Thoracic aorta endothelial cell (primary cell): Measurements from ENCODE around the gene ZNF212. TPM values are rescaled to one million over a fixed set of nuclear protein-coding genes. Genes with fewer than 3 reads are reported as not detected.

Experiments
- small RNA-seq: library from RNA; depleted of rRNA; stranded (forward); fragments of <200 nt; gene quantifications from one replicate; pipeline ENCODE3, GENCODE V24; 2012
- total RNA-seq: library from RNA; depleted of rRNA; stranded (reverse); fragments of >200 nt; gene quantifications from 2 replicates; pipeline ENCODE4 v1.2.3, GENCODE V29; 2012

Gene ZNF212
- 5.9 and 6.0 TPM in 2 replicates for total RNA-seq

DNA sequence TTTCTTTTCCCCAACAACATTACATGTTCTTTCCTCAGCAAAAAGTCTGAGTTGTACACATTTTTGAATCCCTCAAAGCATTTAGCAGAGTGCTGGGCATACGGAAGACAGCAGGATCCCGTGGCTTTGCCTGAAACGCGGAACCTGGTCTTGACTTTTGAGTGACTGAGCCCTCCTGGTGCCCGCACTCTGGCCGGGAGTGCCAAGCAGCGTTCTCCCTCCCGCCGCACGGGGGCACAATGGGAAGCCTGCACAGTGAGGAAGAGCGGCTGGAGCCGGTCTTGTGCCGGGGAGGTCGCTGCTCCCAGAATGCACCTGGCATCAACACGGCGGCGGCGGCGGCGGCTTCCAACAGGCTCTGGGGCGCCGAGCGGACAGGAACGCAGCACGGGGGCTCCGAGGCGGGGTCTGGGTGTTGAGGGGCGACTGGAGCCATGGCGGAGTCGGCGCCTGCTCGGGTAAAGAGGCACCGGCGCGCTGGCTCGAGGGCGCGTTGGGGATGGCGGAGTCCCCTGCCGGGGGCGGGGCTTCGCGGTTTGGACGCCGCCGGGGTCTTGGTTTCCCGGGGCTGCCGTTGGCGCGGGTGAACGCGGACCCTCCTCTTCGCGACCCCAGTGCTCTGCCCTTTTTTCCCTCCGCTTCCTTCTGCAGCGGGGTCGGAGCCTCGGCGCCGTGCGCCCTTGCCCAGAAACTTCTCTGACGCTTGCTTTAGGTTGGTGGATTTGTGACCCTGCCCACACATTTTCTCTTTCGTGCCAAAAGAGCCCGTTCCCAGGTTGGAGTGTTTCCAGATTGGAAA is at the start of gene ZNF212:
ZNF212 (plus strand) TSS at position 307 of the 799 bp plus-strand sequence; CDS start at position 435, 128 bp downstream.

DNA sequence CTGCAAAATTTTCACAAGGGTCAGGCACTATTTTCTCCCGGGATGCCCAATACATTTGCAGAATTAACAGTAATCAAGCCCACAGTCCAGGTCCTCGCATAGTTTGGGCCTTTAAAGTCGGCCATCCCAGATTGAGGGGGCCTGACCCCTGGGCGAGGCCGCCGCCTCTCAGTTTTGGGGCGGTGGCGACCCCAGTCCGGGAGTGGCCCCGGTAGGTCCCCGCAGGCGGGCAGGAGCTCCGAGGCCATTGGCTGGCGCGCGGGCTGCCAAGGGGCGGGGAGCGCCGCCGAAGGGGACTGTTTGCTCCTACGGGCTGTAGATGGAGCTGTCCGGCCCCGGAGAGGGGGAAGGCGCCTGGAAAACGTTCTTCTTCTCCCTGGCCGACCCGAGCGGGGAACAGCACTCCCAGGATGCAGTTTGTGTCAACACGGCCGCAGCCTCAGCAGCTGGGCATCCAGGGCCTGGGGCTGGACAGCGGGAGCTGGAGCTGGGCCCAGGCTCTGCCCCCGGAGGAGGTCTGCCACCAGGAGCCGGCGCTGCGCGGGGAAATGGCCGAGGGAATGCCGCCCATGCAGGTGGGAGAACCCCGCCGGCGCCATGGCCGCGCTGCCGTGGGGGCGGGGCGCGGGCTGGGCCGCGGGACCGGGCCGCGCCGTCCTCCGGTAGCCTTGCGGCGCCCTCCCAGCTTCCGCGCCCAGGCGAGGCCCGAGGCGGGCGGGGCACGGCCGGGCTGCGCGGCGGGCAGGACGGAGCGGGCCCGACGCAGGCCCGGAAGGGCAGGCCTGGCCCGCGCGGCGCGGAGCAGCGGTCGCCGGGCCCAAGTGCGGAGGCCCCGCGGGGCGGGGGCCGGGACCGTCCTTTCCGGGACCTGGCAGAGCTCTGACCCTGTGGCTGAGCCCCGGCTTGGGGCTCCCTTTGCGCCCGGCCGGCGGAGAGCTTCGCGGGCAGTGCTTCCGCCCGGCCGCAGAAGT is 44.0 kb upstream of the ZNF212 start, which contains the start of gene ZNF282:
ZNF282 (plus strand) TSS at position 367 of the 971 bp plus-strand sequence; CDS start at position 411, 44 bp downstream.

DNA sequence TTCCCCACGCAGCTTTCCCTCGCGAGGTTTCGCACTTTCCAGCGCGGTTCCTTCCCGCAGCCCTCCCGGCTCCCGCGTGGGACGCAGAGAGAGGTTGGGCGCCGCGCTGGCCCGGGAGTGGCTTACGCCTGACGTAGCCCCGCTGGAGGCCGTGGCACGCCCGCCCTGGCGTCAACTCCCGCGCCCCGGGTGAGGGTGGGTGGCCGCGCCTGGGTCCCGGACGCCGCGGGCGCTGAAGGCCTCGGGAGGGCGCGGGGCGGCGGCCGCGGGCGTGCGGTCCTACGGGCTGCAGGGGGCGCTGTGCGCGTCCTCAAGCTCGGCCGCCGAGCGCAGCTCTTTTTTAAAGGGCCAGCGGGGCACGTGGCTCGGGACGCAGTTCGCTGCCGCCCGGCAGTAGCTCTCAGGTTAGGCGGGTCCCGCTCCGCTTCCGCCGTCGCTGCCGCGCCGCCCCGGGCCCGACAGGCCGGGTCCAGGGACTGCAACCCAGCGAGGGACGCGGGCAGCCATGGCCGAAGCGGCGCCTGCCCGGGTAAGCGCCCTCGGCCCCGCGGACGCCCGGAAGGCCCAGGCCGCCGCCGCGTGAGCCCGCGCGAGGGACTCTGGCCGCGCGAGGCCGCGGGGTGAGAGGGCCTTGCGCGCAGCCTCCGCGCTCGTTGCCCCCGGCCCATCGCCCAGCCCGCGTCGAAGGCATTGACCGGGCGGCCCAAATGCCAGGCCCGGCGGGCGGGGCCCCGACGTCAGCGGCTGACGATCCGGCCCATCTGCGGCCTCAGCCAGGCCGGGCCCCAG is 22.6 kb downstream of the ZNF212 start, which contains the start of gene ZNF783:
ZNF783 (plus strand) TSS at position 368 of the 789 bp plus-strand sequence; CDS start at position 506, 138 bp downstream.

Small RNA genes within 50 kb of the gene (small RNA-seq; reads per million reads assigned to genes)
- gene AC004890.1 = not detected

Other genes with a start within 250 kb of the ZNF212 start
- 336 and 342 TPM in 2 replicates for gene PDIA4, start 211.1 kb upstream of the ZNF212 start, total RNA-seq
- gene ZNF786, start 148.9 kb upstream of the ZNF212 start, total RNA-seq = 5.2 and 6.3 TPM in 2 replicates
- gene ZNF425, start 113.3 kb upstream of the ZNF212 start, total RNA-seq = 1.0 and 1.2 TPM in 2 replicates
- gene ZNF398, start 92.2 kb upstream of the ZNF212 start, total RNA-seq = 12.8 and 14.1 TPM in 2 replicates
- gene ZNF282, start 44.1 kb upstream of the ZNF212 start, total RNA-seq = 28.0 and 50.3 TPM in 2 replicates
- 6.6 and 7.2 TPM in 2 replicates for gene ZNF783, start 22.5 kb downstream of the ZNF212 start, total RNA-seq
- gene ZNF777, start 221.4 kb downstream of the ZNF212 start, total RNA-seq = 7.4 and 9.4 TPM in 2 replicates